Left kidney (tissue), 2 donors: ENCODE results near the gene GRAMD1A. TPM values are rescaled to one million over a fixed set of nuclear protein-coding genes. Genes with fewer than 3 reads are reported as not detected.
"Not testable (repeated sequence)": the region's sequence is repeated elsewhere in the genome, so short reads cannot be mapped to it uniquely, and the experiment has no call there.

Source experiments
- DNase-seq: peaks from one replicate; pipeline ENCODE4 v3.0.0-alpha.2; 2013
- polyA plus RNA-seq: library from polyadenylated mRNA; unstranded; fragments of 120-200 nt; gene quantifications from one replicate; pipeline ENCODE4 v1.2.1, GENCODE V29; 2013; ENCODE audit not compliant: insufficient read length

GRAMD1A gene
- polyA plus RNA-seq, 1 donor, result 62.1 TPM

DNA sequence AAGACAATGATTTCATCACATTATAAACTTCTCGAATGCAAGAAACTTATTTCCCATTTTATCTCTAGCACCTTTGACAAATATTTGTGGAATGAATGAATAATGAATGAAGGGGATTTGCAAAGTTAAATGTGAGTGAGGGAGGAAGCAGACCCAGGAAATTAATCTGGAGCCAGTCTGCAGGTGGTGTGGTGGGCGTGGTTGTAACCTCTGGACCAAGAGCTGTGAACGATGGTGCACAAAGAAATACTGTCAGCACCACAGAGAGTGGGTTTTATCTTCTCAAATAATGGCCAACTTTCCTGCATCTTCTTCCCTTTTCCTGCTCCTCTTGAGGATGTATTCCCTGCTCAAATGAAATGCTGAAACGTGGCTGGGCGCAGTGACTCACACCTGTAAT, 25.1 kb upstream of the GRAMD1A start:
- no peak for DNase-seq

DNA sequence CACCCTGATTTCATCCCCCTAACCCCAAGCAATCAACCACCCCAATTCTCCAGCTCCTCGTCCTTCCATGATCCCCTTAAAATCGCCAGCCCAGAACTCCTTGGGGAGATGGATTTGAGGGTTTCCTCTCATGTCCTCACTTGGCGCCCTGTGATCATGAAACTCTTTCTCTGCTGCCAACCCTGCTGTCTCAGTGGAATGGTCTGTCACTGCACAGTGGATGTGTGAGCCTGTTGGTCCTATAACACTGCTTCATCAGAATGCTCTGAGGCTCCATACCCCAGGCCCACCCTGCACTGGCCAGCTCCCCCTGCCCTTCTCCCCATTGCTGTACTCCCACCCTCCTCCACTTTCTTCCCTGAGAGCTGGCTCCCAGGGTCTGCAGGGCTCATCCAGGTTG, 23.5 kb upstream of the GRAMD1A start:
- no peak for DNase-seq

- DNase-seq, result no peak
Observed at GRCh38 chr19:34979819-34980640, 20.1 kb upstream of the GRAMD1A start.

DNA sequence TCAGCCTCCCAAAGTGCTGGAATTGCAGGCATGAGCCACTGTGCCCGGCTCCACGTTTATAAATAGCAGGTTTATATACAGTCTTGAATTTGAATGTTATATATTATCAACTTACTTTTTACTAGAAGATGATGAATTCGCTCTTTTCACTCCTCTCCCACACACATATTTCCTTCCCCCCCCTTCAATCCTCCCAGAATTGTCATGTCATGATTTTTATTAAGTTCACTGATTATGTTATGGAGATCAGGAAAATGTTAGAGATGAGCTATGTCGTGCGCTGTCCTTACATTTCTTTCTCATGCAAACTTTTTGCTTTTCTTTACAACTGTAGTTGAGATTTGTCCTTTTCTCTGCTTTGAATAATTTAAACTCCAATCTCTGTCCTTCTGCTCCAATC, 17.8 kb upstream of the GRAMD1A start:
- no peak for DNase-seq

DNA sequence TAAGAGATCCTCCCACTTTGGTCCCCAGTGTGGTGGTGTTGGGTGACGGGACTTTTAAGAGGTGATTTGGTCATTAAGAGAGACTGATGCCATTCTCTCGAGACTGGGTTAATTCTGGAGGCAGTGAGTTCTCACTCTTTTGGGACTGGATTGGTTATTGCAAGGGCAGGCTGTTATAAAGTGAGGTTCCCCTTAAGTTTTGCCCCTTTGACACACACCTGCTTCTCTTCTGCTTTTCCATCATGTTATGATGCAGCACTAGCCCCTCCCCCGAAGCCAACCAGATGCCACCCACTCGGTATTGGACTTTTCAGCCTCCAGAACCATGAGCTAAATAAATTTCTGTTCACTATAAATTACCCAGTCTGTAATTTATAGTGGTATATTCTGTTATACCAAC, 16.3 kb upstream of the GRAMD1A start:
- no peak for DNase-seq

- no peak for DNase-seq
Observed at GRCh38 chr19:34984287-34984686, 15.8 kb upstream of the GRAMD1A start.

GRCh38 chr19:34985249-34986022, 14.7 kb upstream of the GRAMD1A start:
- no peak for DNase-seq

DNA sequence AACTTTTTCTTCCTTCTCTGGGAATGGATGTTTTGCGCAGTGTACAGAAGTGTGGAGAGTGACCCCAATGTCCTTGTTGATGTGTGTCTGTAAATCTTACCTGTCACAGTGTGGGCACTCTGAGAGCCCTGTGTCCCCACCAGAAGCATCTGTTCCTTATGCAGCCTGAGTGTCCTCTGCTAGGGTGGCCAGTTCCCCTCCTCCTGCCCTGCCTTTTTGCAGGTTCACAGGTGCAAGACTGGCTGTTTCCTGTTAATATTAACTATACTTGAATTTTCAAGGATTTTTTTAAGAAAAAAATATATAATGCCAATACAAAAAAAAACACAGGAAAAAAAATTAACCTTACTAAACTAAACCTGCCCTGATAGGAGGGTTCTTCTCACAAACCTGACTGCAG, 12.0 kb upstream of the GRAMD1A start:
- DNase-seq, result no peak

DNA sequence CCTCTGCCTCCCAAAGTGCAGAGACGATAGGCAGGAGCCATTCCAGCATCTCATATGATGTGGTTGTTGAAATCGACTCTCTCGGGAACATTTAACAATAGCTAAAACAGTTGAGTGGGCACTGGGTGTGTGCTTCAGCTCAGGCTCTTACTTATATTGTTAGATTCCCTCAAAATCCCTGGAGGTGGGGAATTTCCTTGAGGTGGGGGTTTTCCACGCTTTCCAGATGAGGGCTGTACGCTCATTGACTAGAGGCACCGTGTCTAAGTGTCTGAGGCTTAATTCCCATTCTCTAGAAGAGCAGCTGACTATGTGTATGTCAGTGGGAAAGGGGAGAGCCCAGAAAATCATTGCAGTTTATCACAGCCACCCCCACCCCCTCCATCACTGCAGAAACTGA, 10.8 kb upstream of the GRAMD1A start:
- no peak for DNase-seq

DNA sequence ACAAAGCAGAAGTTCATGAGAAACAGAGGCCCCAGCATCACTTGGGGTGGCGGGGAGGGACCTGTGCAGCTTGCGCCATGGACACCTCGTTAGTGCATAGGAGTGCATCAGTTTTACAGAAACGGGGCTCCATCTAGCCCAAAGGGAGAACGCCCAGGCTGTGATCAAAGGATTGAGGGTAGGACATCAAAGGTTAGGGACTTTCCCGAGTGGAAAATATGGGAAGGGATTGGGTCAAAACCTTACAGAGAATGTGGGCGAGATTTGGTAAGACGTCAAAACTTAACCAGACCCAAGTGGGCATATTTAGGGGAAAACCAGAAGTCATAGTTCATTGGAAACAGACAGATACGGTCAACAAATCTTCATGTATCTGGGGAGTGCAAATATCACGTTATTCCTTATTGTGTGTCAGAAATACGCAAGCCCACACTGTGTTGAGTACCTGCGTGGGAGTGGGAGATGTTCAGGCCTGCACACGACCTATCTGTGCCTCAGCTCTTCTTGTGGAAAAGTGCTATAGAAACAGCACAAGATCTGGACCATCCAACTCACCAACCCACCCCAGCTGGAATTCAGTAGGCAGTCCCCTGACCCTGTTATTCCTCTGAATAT, 9.4 kb upstream of the GRAMD1A start:
- DNase-seq, result no peak

DNA sequence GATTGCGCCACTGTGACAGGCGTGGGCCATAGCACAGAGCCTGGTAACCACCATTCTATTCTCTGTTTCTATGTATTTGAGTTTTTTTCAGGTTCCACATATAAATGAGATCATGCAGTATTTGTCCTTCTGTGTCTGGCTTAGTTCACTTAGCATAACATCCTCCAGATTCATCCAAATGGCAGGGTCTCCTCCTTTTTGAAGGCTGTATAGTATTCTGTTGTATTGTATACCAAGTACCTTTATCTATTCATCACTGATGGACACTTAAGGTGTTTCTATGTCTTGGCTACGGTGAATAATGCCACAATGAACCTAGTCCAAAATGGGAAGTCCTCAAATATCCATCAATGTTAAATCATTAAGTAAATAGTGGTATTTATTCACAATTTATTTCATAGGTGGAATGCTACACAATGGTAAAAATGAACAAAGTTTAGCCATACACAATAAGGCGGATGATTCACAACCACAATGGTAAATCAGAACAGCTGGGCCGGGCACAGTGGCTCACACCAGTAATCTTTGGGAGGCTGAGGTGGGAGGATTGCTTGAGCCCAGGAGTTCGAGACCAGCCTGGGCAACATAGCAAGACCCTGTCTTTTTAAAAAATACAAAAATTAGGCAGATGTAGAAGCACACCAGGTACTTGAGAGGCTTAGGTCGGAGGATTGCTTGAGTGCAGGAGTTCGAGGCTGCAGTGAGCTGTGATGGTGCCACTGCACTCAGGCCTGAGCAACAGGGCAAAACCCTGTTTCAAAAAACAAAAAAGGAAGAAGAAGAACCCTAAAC, 8.4 kb upstream of the GRAMD1A start:
- no peak for DNase-seq

- not testable (repeated sequence) for DNase-seq
Observed at GRCh38 chr19:34992582-34992981, 7.5 kb upstream of the GRAMD1A start.

- no peak for DNase-seq
Observed at GRCh38 chr19:34994286-34994642, 5.9 kb upstream of the GRAMD1A start.

DNA sequence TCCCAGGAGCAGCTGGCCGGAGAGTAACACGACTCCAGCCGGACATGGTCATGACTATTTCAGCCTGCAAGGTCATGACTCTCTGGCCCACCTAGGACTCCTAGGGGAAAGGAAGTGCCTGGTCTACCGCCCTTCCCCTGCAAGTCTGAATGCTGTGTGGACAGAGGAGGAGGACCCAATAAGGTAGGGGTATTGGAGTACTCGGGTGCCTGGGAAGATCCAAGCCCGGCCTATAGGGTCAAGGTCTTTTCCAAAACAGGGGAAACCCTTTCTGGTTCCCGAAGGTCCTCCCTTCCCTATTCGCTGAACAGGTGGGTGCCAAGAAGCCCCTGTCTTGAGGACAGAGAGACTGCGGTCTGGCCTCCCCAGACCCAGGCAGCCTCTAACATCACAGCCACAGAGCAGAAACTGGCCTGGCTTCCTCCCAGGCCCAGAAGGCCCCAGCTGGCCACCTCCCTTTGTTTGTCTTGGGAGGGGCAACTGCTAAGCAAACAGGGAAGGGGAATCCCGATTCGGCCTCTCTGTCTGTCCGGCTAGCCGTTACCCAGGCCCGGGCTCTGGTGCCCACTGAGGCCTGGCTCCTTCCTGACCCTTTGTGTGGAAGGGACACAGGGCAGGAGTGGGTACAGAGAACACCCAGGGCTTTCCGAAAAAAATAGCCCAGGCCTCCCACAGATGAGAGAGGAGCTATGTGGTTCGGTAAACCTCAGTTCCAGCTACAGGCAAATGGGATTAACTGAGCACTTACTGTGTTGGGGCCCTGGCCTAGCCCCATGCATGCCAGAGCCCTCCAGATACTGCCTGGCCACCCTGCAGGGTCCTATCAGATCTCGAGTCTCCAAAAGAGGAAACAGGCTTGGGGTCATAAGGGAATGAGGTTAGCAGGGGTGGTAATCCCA, 5.2 kb upstream of the GRAMD1A start:
- no peak for DNase-seq

GRCh38 chr19:34995551-34995950, 4.6 kb upstream of the GRAMD1A start:
- DNase-seq, result no peak

- DNase-seq, result no peak
Observed at GRCh38 chr19:34997071-34997617, 3.0 kb upstream of the GRAMD1A start.

- DNase-seq, result not testable (repeated sequence)
Observed at GRCh38 chr19:34998224-34998623, 1.9 kb upstream of the GRAMD1A start.

DNA sequence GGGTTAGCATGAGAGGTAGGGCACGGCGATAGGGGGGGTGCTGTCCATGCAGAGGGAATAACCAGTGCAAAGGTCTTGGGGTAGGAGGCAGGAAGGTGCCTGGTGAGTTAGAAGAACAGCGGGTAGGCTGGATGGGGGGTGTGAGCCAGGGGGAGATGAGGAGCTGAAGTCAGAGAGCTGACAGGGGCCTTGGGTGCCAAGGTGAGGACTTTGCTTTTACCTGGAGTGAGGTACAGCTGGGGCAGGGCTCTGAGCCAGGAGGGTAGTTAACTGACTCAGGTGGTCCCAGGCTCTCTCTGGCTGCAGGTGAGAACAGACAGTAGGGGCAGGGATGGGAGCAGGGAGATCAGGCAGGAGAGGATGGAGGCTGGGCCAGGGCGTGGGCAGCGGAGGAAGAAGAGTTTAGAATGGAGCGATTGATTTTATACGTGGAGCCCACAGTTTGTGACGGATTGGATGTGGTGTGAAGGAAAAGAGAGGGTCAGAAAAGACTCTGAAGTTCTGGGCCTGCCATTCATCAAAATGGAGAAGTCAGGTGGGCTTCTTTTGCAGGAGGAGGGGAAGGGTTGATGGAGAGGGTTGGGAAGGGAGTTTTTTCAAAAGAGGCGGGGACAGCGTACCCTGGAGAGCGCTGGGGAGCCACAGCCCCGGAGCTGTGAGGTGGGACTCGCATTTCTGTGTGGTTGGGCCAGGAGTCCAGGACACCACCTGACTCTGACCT, 1.2 kb upstream of the GRAMD1A start:
- DNase-seq, result no peak

- DNase-seq, result no peak
Observed at GRCh38 chr19:35000338-35000646, 169 bp downstream of the GRAMD1A start.
